GM18508 (cell line): Measurements from ENCODE around the gene IL16.

Experiments used
- ATAC-seq: cut with Tn5 transposase; IDR thresholded peaks from one replicate; pipeline ENCODE4 v1.9.1; 2021; ENCODE audit warnings: moderate number of reproducible peaks; ENCODE audit not compliant: insufficient read depth, unreplicated experiment

Gene IL16

DNA sequence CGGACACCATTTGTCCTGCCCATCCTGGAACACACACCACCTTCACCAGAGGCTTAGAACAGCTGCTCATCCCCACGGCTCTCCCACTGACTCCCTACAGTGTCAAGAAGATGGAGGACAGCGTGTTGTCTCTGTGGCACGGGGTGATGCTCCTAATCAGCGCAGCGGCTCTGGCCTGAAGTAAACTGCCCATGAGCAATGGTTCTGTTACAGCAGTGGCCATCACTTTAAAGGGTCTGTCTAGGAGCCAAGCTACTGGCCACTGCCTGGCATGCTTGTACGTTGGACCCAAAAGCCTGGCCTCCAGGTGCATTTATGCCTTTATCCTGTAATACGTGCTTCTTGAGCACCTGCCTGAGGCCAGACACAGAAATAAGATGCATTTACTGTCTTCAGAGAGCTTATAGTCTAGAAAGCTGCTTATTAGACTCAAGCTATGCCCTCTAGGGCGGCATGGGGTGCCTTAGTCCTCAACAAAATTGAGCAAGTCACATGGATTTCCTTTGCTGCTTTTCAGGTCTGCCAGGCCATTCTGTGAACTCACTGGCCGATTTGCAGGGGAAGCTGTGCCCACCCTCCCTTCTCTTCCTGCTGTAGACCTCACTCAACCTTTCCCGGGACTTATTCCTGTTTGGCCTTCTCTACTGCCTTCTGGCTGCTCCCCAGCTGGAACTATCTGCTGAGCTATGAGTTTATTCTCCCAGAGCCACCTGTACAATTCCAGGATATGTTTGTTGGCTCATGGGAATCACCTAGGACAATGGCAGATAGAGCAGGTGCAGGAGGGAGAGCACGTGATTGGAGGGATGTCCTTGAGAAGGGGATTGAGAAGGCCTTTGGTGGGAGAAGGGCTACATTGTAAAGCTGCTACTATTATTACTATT, 75.3 kb downstream of the IL16 start:
- no peak for ATAC-seq

DNA sequence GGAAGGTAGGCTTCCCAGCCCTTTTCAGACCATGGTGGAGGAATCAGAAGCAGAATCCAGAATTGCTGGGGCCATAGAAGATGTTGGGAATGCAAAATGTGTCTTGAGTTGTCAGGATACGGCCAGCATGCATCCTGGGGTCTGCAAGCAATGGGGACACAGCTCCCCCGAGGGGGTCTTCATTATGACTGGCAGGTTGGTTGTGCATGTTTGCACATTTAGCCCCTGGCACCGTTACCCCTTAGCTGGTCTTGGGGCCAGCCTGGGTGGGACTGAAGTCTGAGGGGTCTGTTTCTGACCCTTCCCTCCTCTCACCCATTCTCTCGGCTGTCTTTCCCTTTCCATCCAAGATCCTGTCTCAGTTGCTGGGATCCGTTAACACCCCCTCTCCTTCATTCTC, 76.5 kb downstream of the IL16 start:
- ATAC-seq = no peak

DNA sequence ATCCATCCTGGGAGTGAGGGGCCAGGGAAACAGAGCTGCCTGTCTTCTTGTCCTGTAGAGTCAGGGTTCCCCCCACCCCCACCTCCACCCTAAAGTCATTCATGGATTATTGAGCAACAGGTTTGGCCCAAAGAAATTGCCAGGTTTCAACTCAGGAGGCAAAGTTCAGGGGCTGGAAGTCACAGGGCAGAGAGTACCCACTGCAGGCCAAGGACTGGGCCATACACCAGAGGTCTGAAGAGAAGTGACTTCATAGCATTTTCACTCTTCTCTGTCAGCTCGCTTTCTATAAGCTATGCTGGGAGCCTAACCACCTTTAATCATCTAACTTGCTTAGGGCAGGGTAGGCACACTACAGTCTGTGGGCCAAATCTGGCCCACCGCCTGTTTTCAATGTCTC, 77.2 kb downstream of the IL16 start:
- ATAC-seq = no peak

DNA sequence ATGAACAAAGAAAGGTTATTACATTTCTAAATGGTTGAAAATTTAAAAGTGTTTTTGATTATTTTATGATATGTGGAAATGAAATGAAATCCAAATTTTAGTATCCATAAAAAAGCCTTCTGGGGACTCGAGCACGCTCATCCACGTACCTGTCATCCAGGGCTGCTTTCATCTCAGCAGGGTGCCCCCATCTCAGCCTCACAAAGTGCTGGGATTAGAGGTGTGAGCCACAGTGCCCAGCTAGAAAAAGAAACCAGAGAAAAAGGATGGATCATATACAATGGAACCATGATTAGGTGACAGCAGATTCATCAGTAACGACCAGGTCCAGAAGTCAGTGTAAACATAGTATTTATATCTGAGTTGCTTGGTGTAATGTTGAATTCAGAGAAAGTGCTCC, 77.6 kb downstream of the IL16 start:
- ATAC-seq = no peak

DNA sequence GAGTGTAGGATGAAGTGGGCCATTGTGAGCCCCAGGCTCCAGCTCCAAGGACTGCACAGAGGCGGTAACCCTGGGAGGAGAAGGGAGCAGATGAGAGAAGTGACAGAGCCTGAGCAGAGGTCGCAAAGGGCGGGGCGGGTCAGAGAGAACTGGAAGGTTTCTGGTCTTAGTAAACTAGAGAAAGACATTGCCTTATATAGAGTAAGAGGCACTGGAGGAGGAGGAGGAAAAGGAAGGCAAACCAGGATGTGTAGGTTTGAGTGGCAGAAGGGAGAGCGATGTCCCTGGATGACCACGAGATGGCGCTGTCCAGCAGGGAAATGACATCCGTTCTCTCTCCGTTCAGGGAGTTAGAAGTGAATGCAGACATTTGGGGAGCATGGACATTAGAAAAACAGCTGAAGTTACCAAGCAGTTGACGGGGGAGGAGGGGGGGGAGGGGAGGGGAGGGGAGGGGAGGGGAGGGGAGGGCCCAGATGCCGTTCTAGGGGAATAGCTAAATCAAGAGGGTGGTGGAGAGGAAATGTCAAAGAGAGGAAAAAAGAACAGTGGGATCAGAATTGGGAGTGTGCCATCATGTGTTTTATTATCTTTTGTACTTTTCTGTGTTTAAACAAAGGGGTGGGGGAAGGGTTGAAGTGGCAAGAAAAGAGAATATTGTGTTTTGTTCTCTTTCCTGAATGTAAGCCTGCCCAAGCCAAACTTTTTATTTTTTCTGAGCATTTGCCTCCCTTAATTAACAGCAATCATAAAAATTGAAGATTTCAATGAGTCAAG, 78.4 kb downstream of the IL16 start:
- no peak for ATAC-seq

DNA sequence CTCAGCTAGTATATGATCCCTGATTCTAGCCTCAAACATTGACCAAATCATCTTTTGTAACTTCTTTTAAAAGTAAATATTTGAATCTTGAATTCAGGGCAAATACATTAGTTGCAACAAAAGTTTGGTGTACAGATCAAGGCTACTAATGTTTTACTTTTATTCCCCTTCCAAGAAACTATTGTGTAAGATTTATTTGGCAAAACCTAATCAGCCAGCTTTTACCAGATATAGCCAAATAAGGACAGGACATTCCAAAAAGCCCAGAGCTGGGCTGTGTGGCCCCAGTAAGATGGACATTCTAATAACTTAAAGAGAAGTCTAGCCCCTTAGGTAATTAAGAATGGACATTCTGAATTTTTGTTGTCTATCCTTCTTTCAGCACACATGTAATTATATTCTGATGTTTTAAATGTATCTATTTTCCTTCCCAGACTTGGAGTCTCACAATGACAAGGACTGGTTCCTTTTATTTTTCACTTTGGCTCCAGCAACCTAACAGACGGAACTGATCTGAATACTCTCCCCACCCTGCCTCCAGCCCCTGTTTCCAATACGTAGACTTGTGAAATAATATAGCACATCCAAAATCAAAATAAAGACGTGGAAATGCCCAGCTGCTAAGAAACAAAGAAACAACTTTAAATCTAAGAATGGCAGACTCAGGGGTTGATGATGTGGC, 79.2 kb downstream of the IL16 start:
- ATAC-seq = no peak

DNA sequence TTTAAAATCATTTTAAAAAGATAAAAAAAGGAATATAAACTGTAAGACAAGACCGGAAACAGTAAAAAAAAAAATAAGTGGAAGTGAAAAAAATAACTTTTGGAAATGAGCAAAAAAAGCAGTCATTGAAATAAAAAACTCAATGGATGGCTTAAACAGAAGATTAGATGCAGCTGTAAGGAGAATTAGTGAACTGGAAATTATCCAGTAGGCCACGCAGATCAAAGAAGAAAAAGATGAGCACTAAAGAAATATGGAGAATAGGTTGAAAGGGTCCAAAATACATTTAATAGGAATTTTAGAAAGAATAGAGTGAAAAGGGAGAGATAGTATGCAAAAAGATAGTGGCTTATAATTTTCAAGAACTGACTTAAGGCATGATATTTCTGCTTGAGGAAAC, 80.3 kb downstream of the IL16 start:
- no peak for ATAC-seq

DNA sequence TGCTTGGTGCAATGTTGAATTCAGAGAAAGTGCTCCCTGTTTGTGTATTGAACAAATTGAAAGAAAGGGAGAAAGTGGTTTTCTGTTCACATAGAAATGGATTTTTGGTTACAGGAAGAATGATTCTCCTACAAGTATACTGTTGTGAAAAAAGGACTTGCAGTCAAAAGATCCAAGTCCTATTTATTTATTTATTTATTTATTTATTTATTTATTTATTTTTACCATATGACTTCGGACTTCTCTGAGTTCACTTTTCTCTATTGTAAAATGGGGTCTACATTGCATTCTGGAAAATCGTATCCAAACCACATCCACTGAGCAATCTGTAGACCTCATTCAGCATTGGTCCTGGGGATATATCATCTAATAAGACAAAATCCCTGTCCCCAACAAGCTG, 81.2 kb downstream of the IL16 start:
- no peak for ATAC-seq

DNA sequence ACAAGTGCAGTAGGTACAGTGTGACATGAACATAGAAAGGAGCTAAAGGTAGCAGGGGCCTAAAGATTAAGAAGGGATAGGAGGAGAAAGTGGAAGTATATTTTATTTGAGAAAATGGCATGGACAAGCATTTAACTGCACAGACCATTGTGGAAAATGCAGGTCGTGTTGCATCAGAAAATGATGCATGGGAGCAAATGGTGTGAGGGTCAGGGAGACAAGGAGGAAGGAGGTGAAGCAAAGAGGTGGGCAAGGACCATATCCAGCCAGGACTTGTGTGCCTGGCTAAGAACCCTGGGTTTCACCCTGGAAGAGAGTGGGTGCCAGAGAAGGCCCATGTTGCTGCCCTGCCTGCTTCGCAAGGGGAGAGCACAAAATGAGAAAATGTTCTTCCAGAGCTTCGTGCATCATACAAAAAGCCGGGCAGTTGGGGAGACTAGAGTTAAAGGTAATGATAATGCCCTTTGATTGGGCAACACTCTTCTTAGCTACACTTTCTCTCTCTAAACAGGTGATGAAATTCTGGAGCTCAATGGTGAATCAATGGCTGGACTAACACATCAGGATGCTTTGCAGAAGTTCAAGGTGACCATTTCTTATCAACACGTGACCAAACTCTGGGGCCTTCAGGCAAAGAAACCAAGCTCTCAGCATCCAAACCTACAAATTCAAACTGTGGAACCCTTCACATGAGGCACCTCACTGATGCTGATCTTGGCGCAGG, 81.8 kb downstream of the IL16 start:
- ATAC-seq = no peak

DNA sequence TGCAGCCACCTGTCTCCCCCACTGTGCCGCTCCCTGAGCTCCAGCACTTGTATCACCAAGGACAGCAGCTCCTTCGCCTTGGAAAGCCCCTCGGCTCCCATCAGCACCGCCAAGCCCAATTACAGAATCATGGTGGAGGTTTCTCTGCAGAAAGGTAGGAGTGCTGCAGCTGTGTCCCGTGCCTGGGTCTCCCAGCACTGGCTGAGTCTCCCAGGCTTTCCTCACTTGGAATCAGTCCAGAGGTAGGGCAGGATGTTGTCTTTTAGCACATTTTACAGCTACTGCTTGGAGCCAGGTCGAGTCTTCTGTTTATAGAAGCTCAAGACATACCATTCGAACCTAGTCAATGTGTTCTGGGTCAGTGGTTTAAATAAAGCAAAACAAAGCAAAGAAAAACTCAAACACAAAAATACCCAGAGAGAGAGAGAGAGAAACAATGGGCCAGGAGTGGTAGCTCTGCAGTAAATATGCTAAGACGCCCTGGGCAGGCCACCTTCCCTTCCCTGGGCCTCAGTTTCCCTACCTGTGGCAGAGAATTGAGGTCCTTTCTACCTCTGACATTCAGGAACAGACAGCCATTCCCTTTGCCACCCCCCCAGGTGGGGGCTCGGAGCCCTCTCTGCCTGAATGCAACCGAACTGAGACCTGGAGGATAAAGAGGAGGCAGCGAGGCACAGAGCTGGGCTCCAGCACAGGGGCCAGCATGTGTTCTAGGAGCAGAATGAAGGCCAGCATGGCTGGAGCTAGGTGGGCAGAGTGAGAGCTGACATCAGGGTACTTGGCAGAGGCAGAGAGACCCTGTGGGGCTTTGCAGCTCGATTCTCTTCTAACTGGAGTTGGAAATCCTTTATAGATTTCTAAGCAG, 83.2 kb downstream of the IL16 start:
- no peak for ATAC-seq

DNA sequence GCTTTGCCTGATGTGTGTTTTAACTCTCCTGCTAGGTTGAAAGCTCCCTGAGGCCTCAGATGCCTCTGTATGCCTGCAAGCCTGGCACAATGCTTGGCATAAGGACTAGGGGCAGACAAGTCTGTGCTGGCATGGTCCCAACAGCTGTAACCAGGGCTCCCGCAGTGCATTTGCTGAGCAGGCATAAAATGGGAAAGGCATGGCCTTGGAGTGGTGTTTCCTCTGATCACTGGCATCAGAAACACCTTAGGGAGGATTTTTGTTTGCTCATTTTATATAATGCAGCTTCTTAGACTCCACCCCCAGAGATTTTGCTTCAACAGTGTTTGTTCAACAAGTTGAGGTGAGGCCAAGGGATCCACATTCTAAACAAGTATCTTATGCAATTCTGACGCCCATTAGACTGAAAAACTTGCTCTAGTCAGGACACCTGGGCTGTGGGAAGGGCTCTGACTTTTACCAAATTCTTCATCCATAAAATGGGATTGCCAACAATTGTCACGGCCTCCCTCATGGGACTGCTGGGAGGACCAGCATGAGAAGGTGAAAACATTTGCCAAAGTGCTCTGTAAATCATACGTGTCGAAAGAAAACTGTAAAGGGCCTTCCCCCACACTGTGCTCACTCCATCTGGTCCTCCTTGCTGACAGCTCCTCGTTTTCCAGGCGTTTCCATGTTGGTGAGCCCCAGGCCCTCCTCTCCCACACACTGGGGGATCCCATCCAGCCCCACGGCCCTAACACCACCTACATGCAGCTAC, 84.2 kb downstream of the IL16 start:
- ATAC-seq = no peak

DNA sequence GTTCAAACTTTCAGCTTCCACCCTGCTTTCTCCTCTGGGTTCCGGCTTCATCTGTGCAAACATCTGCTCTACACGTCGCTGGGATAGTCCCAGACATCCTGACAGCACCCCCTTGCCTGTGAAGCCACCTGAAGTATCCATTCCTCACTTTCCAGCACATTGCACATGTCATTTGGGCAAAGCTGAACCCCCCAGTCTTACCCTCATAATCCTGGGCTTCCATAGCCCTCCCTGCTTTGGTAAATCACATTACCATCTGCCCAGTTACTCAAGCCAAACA, 84.7 kb downstream of the IL16 start:
- no peak for ATAC-seq

DNA sequence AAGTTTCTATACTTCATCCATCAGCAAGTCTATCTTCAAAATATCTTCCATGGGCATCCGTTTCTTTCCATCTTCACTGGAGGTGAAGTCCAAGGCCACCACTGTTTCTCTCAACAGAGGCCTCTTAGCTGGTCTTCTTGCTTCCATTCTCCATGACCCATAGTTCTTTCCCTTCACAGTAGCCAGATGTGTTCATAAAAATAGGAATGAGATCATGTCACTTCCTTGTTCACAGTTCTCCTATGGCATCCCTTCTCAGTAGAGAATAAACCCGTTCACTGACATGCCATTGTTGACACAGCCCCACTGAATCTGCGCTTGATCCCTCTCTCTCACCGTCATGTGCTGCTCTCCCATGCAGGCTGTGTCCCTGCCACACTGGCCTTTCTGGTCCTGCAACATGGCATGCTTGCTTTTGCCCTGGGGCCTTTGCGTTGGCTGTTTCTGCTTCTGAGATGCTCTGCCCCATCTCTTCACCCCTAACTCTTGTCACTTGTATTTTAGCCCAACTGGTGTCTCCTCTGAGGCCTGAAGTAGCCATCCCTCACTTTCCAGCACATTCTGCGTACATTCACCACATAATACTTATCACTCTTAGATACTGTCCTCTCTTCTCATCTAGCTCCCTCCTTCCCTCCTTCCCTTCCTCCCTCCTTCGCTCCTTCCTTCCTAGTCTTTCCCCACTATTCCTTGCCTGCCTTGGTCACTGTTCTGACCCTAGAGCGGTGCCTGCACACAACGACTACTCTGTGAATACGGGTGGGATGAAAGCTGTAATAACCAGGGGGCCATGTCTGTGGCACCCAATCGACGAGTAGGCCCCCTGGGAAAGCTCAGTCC, 85.3 kb downstream of the IL16 start:
- ATAC-seq = no peak

DNA sequence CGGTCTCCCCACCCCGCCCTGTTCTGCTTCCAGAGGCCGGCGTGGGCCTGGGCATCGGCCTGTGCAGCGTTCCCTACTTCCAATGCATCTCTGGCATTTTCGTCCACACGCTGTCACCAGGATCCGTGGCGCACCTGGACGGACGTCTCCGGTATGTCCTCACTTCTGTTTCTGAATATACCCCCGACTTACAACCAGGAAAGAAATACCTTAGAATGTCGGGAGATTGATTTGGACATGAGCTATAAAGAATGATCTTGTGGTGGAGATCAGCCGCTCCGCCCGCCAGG, 85.9 kb downstream of the IL16 start:
- no peak for ATAC-seq

DNA sequence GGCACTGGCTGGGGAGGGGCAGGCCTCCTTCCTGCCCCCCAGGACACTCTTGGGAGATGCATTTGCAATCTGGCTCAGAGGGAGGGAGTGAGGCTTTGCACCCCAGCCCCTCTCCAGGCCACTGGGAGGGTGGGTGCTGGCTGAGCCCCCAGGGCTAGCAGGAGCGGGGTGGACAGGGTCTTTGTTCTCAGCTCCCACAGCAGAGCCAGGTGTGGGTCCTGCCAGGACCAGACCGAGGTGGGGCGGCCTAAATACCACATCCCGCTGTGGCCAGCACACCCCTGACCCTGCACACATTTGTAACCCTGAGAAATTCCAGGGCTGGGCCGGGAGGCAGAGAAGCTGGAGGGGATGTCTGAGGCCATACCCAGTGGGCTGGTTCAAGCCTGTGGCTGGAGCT, 86.2 kb downstream of the IL16 start:
- no peak for ATAC-seq

DNA sequence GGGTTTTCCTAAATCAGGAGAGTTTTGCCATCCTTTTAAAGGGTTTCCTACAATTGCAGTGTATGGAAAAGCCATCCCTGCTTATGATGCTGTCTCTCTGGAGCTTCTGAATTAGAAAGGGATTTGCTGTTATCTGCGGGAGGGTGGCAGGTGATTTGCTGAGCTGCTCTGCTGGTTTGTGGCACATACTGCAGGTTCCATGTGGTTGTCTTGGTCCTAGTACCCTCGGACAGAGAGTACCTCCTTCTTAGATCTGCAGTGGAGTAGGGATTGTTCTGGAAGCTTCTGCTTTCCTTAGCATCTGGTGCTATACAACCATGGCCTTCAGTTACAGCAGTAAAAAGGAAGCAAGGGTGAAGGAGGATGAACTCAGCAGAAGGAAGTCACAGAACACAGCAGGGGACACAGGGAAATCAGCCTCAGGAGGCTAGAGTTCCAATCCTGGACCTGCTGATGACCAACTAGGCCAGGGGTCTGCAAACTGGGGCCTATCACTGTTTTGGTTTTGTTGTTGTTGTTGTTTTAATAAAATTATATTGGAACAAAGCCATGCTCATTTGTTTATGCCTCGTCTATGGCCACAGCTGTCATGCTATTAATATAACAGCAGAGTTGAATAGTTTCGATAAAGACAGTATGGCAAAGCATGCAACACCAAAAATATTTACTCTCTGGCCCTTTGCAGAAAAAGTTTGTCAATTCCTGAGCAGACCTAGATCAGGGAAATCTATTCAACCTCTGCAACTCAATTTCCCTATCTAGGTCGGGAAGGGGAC, 87.8 kb downstream of the IL16 start:
- no peak for ATAC-seq

DNA sequence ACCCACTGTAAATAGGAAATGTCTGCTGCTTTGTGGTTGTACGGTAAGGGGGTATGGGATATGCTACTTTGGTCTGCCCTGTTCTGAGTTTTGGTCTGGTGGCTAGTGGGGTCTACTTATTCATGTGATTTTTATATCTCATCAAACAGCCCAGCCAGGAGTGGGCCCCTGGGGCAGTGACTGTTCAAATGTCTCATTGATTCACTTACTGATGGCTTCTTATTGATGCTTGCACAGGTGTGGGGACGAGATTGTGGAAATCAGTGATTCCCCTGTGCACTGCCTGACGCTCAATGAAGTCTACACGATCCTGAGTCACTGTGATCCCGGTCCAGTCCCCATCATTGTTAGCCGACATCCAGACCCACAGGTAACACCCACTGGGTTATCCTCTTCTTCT, 88.8 kb downstream of the IL16 start:
- no peak for ATAC-seq

DNA sequence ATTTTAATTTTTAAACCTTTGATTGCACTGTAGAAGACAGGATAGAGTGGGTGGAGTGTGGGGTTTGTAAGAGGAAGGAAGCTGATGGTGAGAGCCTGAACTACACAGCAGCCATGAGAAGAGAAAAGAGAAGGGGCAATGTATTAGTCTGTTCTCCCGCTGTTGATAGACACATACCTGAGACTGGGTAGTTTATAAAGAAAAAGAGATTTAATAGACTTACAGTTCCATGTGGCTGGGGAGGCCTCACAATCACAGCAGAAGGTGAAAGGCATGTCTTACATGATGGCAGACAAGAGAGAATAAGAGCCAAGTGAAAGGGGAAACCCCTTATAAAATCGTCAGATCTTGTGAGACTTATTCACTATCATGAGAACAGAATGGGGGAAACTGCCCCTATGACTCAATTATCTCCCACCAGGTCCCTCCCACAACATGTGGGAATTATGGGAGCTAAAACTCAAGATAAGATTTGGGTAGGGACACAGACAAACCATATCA, 90.0 kb downstream of the IL16 start:
- no peak for ATAC-seq
